PFSK-1 (cell line): ENCODE data around the gene BGN.

Experiments used
- FOXP2 ChIP-seq: optimal IDR thresholded peaks from 2 replicates; pipeline ENCODE3; 2011; ENCODE audit warnings: borderline replicate concordance, control low read depth, inconsistent platforms; ENCODE audit not compliant: insufficient read depth; ENCODE audit errors: extremely low read length, extremely low read depth
- POLR2AphosphoS5 ChIP-seq: IDR thresholded peaks from 2 replicates; pipeline ENCODE4 v1.6.1; 2012; ENCODE audit warnings: low read depth, mild to moderate bottlenecking, control low read depth, low read length, moderate library complexity
- SIN3A ChIP-seq: IDR thresholded peaks from 2 replicates; pipeline ENCODE4 v1.6.1; 2012; ENCODE audit warnings: mild to moderate bottlenecking, low read length, moderate library complexity, borderline replicate concordance; ENCODE audit not compliant: insufficient read depth
- TAF1 ChIP-seq: IDR thresholded peaks from 2 replicates; pipeline ENCODE4 v1.6.1; 2012; ENCODE audit warnings: low read length, control low read depth, borderline replicate concordance; ENCODE audit not compliant: insufficient read depth
- TF ChIP-seq, protein P1 (sequence below), 2 experiments: IDR thresholded peaks; 2 replicates each; pipeline versions ENCODE4 v1.6.1 to v1.8.0; 2011 to 2012; ENCODE audit warnings: low read depth in 2 of 2, low read length in 2 of 2, control low read depth in 1 of 2, inconsistent platforms in 1 of 2, mild to moderate bottlenecking in 1 of 2, moderate library complexity in 1 of 2; ENCODE audit not compliant: insufficient read depth in 1 of 2

BGN gene

DNA sequence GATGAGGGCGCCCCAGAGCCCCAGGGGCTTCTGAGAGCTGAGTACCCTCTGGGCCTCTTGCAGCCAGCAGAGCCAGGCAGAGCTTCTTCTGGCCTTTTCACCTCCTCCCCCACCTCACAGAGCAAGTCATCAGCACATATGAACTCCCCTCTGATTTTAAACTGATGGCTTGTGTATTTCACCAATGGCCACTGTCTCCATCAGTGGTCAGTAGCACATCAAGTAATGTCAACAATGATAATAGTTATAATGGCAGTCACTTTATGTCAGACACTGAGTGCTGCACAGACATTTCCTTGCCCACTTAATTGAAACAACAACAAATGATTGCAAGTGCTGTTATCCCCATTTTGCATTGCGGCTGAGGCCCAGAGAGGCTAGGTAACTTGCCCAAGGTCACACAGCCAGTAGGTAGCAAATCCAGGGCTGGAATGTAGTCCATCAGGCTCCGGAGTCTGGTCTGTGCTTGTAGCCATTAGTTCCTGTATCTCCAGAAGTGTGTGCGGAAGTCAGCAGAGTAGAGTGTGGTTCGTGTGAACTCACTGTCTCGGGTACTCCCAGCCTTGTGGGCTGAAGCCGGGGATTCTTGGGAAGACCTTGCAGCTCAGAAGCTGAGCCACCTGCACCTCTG is 25.6 kb downstream of the BGN start:
- no peak for TF ChIP-seq TAF1
- TF ChIP-seq, protein P1, sequence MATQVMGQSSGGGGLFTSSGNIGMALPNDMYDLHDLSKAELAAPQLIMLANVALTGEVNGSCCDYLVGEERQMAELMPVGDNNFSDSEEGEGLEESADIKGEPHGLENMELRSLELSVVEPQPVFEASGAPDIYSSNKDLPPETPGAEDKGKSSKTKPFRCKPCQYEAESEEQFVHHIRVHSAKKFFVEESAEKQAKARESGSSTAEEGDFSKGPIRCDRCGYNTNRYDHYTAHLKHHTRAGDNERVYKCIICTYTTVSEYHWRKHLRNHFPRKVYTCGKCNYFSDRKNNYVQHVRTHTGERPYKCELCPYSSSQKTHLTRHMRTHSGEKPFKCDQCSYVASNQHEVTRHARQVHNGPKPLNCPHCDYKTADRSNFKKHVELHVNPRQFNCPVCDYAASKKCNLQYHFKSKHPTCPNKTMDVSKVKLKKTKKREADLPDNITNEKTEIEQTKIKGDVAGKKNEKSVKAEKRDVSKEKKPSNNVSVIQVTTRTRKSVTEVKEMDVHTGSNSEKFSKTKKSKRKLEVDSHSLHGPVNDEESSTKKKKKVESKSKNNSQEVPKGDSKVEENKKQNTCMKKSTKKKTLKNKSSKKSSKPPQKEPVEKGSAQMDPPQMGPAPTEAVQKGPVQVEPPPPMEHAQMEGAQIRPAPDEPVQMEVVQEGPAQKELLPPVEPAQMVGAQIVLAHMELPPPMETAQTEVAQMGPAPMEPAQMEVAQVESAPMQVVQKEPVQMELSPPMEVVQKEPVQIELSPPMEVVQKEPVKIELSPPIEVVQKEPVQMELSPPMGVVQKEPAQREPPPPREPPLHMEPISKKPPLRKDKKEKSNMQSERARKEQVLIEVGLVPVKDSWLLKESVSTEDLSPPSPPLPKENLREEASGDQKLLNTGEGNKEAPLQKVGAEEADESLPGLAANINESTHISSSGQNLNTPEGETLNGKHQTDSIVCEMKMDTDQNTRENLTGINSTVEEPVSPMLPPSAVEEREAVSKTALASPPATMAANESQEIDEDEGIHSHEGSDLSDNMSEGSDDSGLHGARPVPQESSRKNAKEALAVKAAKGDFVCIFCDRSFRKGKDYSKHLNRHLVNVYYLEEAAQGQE (IDR thresholded peaks at IDR 0.05; ENCODE audit: insufficient read depth in 1 of 2, low read depth in 2 of 2, low read length in 2 of 2), result no peak
- TF ChIP-seq POLR2AphosphoS5, result no peak
- no peak for TF ChIP-seq FOXP2
- no peak for TF ChIP-seq SIN3A

DNA sequence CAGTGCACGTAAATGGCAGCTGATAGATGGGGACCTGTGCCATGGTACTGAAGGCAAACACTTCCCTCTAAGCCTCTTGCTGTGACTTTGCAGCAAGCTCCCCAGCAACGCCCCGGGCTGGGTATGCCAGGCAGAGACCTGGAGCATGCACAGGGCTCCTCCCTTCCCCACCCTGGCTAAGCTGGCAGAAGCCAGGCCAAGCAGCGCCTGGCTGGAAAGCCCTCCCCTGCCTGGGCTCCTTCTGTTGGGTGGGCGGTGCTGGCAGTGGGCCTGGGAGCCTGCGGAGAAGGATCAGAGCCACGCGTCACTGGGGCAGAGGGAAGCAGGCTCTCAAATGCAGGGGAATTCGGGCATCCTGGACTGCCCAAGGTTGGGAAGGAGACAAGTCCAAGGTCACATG is 26.3 kb downstream of the BGN start:
- TF ChIP-seq SIN3A (no peak), POLR2AphosphoS5 (no peak), FOXP2 (no peak), TAF1 (no peak)
- TF ChIP-seq, protein P1 (IDR thresholded peaks at IDR 0.05; ENCODE audit: insufficient read depth in 1 of 2, low read depth in 2 of 2, low read length in 2 of 2), result no peak

DNA sequence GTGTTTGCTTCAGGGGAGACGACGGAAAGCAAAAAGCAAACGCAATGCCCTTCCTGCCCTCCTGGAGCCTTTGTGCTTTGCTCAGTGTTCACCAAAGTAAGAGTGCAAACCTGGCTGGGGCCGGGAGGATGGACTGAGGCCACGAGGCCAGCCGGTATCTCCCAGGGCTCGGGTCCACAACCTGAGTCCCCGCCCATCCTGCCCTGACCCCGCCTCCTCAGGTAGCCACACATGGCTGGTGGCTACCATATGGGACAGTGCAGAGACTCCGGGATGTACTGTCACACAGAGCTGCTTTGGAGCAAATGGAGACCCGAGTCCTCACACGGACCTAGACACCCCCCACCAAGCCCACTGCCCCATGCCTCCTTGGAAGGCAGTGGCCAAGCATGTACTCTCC is 27.5 kb downstream of the BGN start:
- TF ChIP-seq FOXP2 (no peak), SIN3A (no peak), TAF1 (no peak), POLR2AphosphoS5 (no peak)
- TF ChIP-seq, protein P1 (IDR thresholded peaks at IDR 0.05; ENCODE audit: insufficient read depth in 1 of 2, low read depth in 2 of 2, low read length in 2 of 2), result no peak

DNA sequence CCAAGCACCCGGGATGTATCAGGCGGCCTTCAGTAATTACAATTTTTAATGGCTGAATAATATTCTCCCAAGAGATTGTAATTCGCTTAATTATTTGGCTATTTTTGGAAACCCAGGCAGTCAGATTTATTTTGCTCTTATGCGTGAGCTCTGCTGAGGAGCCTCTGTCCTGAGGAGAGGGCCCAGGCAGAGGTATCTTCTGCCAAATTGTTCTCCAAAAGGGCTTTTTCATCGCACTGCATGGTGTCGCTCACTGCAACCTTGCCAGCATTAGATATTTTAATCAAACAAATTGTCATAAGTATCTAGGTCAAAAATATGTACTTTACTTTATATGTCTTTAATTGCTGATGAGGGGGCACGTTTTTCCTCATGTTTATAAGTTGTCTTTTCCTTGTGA is 28.5 kb downstream of the BGN start:
- TF ChIP-seq, protein P1 (IDR thresholded peaks at IDR 0.05; ENCODE audit: insufficient read depth in 1 of 2, low read depth in 2 of 2, low read length in 2 of 2), result no peak
- TF ChIP-seq FOXP2, result no peak

DNA sequence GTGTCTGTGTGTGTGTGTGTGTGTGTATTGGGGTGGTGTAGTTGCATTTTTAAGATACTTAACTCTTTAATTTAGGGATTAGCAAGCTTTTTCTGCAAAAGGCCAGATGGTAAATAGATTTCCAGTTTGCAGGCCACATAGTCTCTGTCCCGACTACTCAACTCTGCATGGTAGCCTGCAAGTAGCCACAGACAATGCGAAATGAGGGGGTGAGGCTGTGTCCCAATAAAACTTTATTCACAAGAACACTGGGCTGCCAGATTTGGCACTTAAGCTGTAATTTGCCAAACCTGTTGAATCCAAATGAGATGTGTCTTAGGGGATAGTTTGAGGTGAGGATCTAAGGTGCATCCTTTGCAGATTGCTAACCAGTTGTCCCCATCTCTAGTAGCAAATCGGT is 29.5 kb downstream of the BGN start:
- TF ChIP-seq FOXP2, result no peak
- no peak for TF ChIP-seq TAF1
- no peak for TF ChIP-seq POLR2AphosphoS5
- TF ChIP-seq, protein P1 (IDR thresholded peaks at IDR 0.05; ENCODE audit: insufficient read depth in 1 of 2, low read depth in 2 of 2, low read length in 2 of 2), result no peak
- no peak for TF ChIP-seq SIN3A
